GM12864 (cell line): ENCODE results near the gene PCNT.
A peak's percentile ranks its signal among the peaks of the same experiment; 100 is the strongest.
"Not testable (repeated sequence)": the region's sequence is repeated elsewhere in the genome, so short reads cannot be mapped to it uniquely, and the experiment has no call there.

Source experiments
- DNase-seq: peaks from one replicate; pipeline ENCODE4 v3.0.0-alpha.2; 2011; ENCODE audit warnings: low read depth
- H3K4me3 ChIP-seq: 2 replicates; pipeline ENCODE4 v1.5.1; 2011; ENCODE audit warnings: mild to moderate bottlenecking, low read depth, low read length, control low read depth
- TF ChIP-seq, protein P1 (sequence below): IDR thresholded peaks from 2 replicates; pipeline ENCODE4 v1.5.1; 2011; ENCODE audit warnings: low read depth, mild to moderate bottlenecking, moderate library complexity, low read length, control low read depth, inconsistent platforms; ENCODE audit errors: missing control alignments

The PCNT gene

DNA sequence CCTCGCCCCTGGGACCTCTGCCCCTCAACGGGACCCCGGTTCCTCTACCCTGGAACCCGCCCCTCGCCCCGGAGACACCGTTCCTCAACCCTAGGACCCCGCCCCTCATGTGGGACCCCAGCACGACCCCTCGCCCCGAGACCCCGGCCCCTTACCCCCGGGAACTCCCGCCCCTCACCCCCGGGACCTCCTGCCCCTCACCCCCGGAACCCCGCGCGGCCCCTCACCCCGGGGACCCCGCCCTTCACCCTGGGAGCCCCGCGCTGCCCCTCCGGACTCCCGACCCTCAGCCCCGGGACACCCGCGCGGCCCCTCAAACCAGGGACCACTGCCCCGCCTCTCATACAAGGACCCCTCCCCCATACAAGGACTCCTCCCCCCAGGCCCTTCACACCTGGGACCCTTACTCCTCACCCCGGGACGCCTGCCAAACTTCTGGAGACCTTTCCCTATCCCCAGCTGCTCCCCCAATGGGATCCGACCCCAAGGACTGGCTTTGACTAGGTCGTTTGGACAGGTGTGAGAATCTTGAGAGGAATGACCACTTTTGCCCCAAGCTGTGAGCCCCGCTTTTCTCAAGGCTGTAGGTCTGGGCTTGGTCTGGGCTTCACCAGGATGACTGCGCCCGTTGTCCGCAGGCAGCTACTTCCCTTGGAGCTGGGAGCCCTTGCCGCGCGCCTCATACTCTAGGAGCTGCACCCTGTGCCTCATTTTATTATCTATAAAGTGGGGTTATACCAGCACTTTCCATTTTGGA is 135.6 kb downstream of the PCNT start:
- TF ChIP-seq, protein P1, sequence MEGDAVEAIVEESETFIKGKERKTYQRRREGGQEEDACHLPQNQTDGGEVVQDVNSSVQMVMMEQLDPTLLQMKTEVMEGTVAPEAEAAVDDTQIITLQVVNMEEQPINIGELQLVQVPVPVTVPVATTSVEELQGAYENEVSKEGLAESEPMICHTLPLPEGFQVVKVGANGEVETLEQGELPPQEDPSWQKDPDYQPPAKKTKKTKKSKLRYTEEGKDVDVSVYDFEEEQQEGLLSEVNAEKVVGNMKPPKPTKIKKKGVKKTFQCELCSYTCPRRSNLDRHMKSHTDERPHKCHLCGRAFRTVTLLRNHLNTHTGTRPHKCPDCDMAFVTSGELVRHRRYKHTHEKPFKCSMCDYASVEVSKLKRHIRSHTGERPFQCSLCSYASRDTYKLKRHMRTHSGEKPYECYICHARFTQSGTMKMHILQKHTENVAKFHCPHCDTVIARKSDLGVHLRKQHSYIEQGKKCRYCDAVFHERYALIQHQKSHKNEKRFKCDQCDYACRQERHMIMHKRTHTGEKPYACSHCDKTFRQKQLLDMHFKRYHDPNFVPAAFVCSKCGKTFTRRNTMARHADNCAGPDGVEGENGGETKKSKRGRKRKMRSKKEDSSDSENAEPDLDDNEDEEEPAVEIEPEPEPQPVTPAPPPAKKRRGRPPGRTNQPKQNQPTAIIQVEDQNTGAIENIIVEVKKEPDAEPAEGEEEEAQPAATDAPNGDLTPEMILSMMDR: no peak
- DNase-seq: no peak
- peak overlapping the region; percentile 82 for H3K4me3 ChIP-seq

- H3K4me3 ChIP-seq: no peak overlapping the region
- no peak for DNase-seq
- TF ChIP-seq, protein P1: no peak
Observed at GRCh38 chr21:46461909-46462308, 138.0 kb downstream of the PCNT start.

- DNase-seq, H3K4me3 ChIP-seq: not testable (repeated sequence)
Observed at GRCh38 chr21:46465153-46465552, 141.2 kb downstream of the PCNT start.

DNA sequence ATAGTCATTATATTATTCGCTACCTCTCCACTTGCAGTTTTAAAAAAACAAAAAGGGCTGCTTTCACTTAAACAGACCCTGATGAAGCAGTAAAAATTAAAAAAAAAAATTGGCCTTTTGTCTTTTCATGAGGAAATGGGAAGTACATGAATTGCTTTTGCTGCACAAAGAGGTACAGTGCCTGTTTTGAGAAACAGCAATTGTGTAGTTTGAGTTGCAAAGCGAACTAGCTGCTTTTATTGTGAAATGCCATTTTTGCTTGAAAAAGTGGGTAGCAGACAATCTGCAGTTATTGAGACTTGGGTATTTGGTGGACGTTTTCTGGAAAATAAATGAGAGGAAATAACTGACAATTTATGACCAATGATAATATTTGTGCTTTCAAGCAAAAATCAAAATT is 141.7 kb downstream of the PCNT start:
- H3K4me3 ChIP-seq: no peak overlapping the region
- TF ChIP-seq, protein P1: no peak
- no peak for DNase-seq

DNA sequence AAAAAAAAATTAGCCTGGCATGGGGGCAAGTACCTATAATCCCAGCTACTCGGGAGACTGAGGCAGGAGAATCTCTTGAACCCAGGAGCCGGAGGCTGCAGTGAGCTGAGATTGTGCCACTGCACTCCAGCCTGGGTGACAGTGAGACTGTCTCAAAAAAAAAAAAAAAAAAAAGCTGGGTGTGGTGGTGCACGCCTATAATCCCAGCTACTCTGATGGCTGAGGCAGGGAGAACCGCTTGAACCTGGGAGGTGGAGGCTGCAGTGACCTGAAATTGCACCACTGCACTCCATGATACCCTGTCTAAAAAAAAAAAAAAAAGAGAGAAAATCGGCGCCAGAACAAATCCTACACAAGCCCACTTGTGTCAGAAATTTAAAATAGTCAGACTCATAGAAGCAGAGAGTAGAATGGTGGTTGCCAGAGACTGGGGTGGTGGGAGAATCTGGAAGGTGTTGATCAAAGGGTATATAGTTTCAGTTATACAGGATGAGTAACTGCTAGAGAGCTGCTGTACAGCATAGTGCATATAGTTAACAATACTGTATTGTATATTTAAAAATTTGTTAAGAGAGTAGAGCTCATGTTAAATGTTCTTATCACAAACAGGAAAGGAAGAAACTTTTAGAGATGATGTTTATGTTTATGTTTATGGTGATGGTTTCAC is 144.3 kb downstream of the PCNT start:
- TF ChIP-seq, protein P1: no peak
- H3K4me3 ChIP-seq: no peak overlapping the region
- no peak for DNase-seq

GRCh38 chr21:46469275-46469674 is 145.3 kb downstream of the PCNT start:
- DNase-seq: no peak
- H3K4me3 ChIP-seq: no peak overlapping the region
- TF ChIP-seq, protein P1: no peak

GRCh38 chr21:46471514-46471913 is 147.6 kb downstream of the PCNT start:
- no peak for DNase-seq
- no peak overlapping the region for H3K4me3 ChIP-seq
- TF ChIP-seq, protein P1: no peak
